CD14-positive monocyte (primary cell): ENCODE results near the gene CLEC2D. TPM values are rescaled to one million over a fixed set of nuclear protein-coding genes. Genes with fewer than 3 reads are reported as not detected.

Experiments used
- DNase-seq, 3 donors: peaks; one replicate each; pipeline ENCODE4 v3.0.0-alpha.2; 2011 to 2022
- H2AFZ ChIP-seq: 2 replicates; pipeline ENCODE4 v1.6.0; 2012; ENCODE audit warnings: mild to moderate bottlenecking, low read depth, low read length, inconsistent platforms; ENCODE audit not compliant: insufficient read depth, poor library complexity, severe bottlenecking
- H3K27ac ChIP-seq, 2 donors: 1 replicate in 1 of 2; 2 replicates in 1 of 2; pipeline ENCODE4 v1.5.1; 2012 to 2013; ENCODE audit warnings: low read length in 2 of 2, control low read depth in 1 of 2, inconsistent platforms in 1 of 2, low read depth in 1 of 2, mild to moderate bottlenecking in 1 of 2
- H3K27me3 ChIP-seq, 2 donors: one replicate each; pipeline versions ENCODE4 v1.6.0 to v1.6.1; 2011 to 2013; ENCODE audit warnings: low read length in 2 of 2; ENCODE audit not compliant: control insufficient read depth in 2 of 2, insufficient read depth in 2 of 2
- H3K36me3 ChIP-seq, 2 donors: replicated peaks in 1 of 2; 1 replicate in 1 of 2; 2 replicates in 1 of 2; pipeline versions ENCODE4 v1.5.1 to v1.6.1; 2012 to 2013; ENCODE audit warnings: low read length in 2 of 2, control low read depth in 1 of 2, inconsistent platforms in 1 of 2, mild to moderate bottlenecking in 1 of 2; ENCODE audit not compliant: insufficient read depth in 2 of 2, control insufficient read depth in 1 of 2
- H3K4me1 ChIP-seq, 2 donors: 1 replicate in 1 of 2; 2 replicates in 1 of 2; pipeline versions ENCODE4 v1.5.1 to v1.6.1; 2012 to 2013; ENCODE audit warnings: low read length in 2 of 2, control low read depth in 1 of 2, inconsistent platforms in 1 of 2, mild to moderate bottlenecking in 1 of 2, moderate library complexity in 1 of 2; ENCODE audit not compliant: insufficient read depth in 2 of 2, control insufficient read depth in 1 of 2
- H3K4me2 ChIP-seq: replicated peaks from 2 replicates; pipeline ENCODE3; 2012; ENCODE audit warnings: low read length, moderate library complexity, mild to moderate bottlenecking; ENCODE audit not compliant: poor library complexity, severe bottlenecking; ENCODE audit errors: extremely low read depth
- H3K4me3 ChIP-seq, 3 experiments: fragments of 200-600 bp in 1 of 3; sonication (generic) in 1 of 3; replicated peaks in 1 of 3; 1 replicate in 2 of 3; 2 replicates in 1 of 3; pipeline ENCODE4 v1.5.1; 2011 to 2013; ENCODE audit warnings: low read length in 3 of 3, mild to moderate bottlenecking in 3 of 3, control low read depth in 2 of 3, low read depth in 2 of 3, inconsistent platforms in 1 of 3, moderate library complexity in 1 of 3
- H3K79me2 ChIP-seq: 2 replicates; pipeline ENCODE4 v1.6.0; 2012; ENCODE audit warnings: mild to moderate bottlenecking, control low read depth, inconsistent platforms, low read length, moderate library complexity; ENCODE audit not compliant: insufficient read depth
- H3K9ac ChIP-seq: 2 replicates; pipeline ENCODE4 v1.6.0; 2017; ENCODE audit warnings: low read length, mild to moderate bottlenecking; ENCODE audit not compliant: insufficient read depth, poor library complexity, severe bottlenecking
- H3K9me3 ChIP-seq, 2 donors: replicated peaks in 1 of 2; 1 replicate in 1 of 2; 2 replicates in 1 of 2; pipeline versions ENCODE4 v1.5.1 to v1.6.1; 2012 to 2013; ENCODE audit warnings: low read length in 2 of 2, control low read depth in 1 of 2; ENCODE audit not compliant: control insufficient read depth in 1 of 2, insufficient read depth in 1 of 2
- H4K20me1 ChIP-seq: 2 replicates; pipeline ENCODE4 v1.6.0; 2012; ENCODE audit warnings: mild to moderate bottlenecking, low read length, control low read depth, moderate library complexity; ENCODE audit not compliant: insufficient read depth
- H3K27ac Mint-ChIP-seq, 7 donors: one replicate each; pipeline ENCODE4 v1.8.0; 2020; ENCODE audit warnings: mild to moderate bottlenecking in 7 of 7, mixed read lengths in 7 of 7, moderate library complexity in 6 of 7, inconsistent platforms in 2 of 7
- H3K27me3 Mint-ChIP-seq, 3 donors: one replicate each; pipeline ENCODE4 v1.8.0; 2021 to 2022; ENCODE audit warnings: low read depth in 3 of 3, mild to moderate bottlenecking in 3 of 3, mixed read lengths in 3 of 3, moderate library complexity in 3 of 3, inconsistent platforms in 1 of 3
- H3K36me3 Mint-ChIP-seq, 2 donors: one replicate each; pipeline ENCODE4 v1.8.0; 2020; ENCODE audit warnings: mixed read lengths in 2 of 2, inconsistent platforms in 1 of 2, mild to moderate bottlenecking in 1 of 2
- H3K4me1 Mint-ChIP-seq: one replicate; pipeline ENCODE4 v1.8.0; 2020; ENCODE audit warnings: mild to moderate bottlenecking, mixed read lengths
- H3K4me3 Mint-ChIP-seq, 2 donors: one replicate each; pipeline ENCODE4 v1.8.0; 2020; ENCODE audit warnings: mild to moderate bottlenecking in 2 of 2, mixed read lengths in 2 of 2, moderate library complexity in 1 of 2
- H3K9me3 Mint-ChIP-seq, 7 donors: one replicate each; pipeline ENCODE4 v1.8.0; 2020 to 2022; ENCODE audit warnings: mixed read lengths in 7 of 7, mild to moderate bottlenecking in 6 of 7, moderate library complexity in 6 of 7, inconsistent platforms in 2 of 7
- CTCF ChIP-seq: fragments of 200-600 bp; IDR thresholded peaks from one replicate; pipeline ENCODE4 v1.8.0; 2022; ENCODE audit warnings: antibody characterized with exemption, mild to moderate bottlenecking
- WGBS: methylation state at CpG from one replicate; pipeline ENCODE4 v1.1.5; 2013; ENCODE audit warnings: missing lambda C conversion rate; ENCODE audit not compliant: insufficient coverage; 5-methylcytosine and 5-hydroxymethylcytosine counted together
- intact Hi-C, 2 donors: fragments of 100-400 bp; cut with micrococcal nuclease; formaldehyde crosslinking; loops; one replicate each; pipeline versions ENCODE4 v1.15.0 to v1.15.1; 2023
- polyA plus RNA-seq, 3 donors: library from polyadenylated mRNA; depleted of rRNA in 1 of 3; unstranded in 2 of 3; stranded (reverse) in 1 of 3; fragments of 300-500 nt in 2 of 3; fragments of >200 nt in 1 of 3; fragmentation: Illumina TruSeq in 2 of 3; gene quantifications; 1 replicate in 2 of 3; 2 replicates in 1 of 3; pipeline ENCODE4 v1.2.3, GENCODE V29; 2012 to 2021

Gene CLEC2D
- polyA plus RNA-seq, 3 donors: 2.5 to 26.9 (median 3.9) TPM

GRCh38 chr12:9732921-9733461 is 63.5 kb downstream of the CLEC2D start, which contains the start of gene CLECL1:
TSS of gene CLECL1 (minus strand) at chr12:9733097.
- H3K4me1 ChIP-seq: peaks cover 57 to 76% of the 10 kb centered on the region in 2 donors
- peaks cover 59% of the 10 kb centered on the region for H3K4me1 Mint-ChIP-seq
- no CpG with 5 or more reads among the region's 8 CpGs for WGBS

GRCh38 chr12:9735601-9736000 is 66.1 kb downstream of the CLEC2D start:
- H3K4me3 ChIP-seq: no peak overlapping the region
- peak overlapping the region; percentile 35 for H3K4me2 ChIP-seq
- no peaks in the 10 kb centered on the region for H3K9me3 ChIP-seq
- no peaks in the 10 kb centered on the region for H3K27me3 ChIP-seq
- H3K9me3 Mint-ChIP-seq: peaks cover 0 to 2% (median 0%) of the 10 kb centered on the region in 7 donors
- H2AFZ ChIP-seq: no peak overlapping the region
- peaks cover 0 to 3% of the 10 kb centered on the region in 2 donors for H3K36me3 Mint-ChIP-seq
- no peak overlapping the region for H3K4me3 Mint-ChIP-seq
- no peaks in the 10 kb centered on the region for H3K36me3 ChIP-seq
- no peak for TF ChIP-seq CTCF
- peak overlapping the region in 3 of 7 donors; percentile 27 to 88 (median 68) for H3K27ac Mint-ChIP-seq
- peaks cover 75% of the 10 kb centered on the region for H3K4me1 Mint-ChIP-seq
- peak in 1 of 3 donors; percentile 43 for DNase-seq
- H3K79me2 ChIP-seq: peaks cover 13% of the 10 kb centered on the region
- intact Hi-C loops: no loop called here
- H3K4me1 ChIP-seq: peaks cover 67 to 83% of the 10 kb centered on the region in 2 donors
- H3K27me3 Mint-ChIP-seq: no peaks in the 10 kb centered on the region
- whole genome bisulfite sequencing: no CpG with 5 or more reads among the region's 3 CpGs
- H4K20me1 ChIP-seq: no peaks in the 10 kb centered on the region
- peak overlapping the region in 1 of 2 donors; percentile 43 for H3K27ac ChIP-seq
- H3K9ac ChIP-seq: no peak overlapping the region

More at GRCh38 chr12:9732921-9733461, 63.5 kb downstream of the CLEC2D start, which contains the start of gene CLECL1:
- H3K9ac ChIP-seq: peak within 1 kb of the TSS; percentile 49
- intact Hi-C loops: no loop called here
- DNase-seq: peak; percentile 20 to 46 (median 44)
- H3K27ac ChIP-seq: peak within 1 kb of the TSS; percentile 47 to 80
- Mint-ChIP-seq H3K27me3 (no peaks in the 10 kb centered on the region), H3K27ac (peak within 1 kb of the TSS; percentile 84 to 94 (median 92)), H3K36me3 (no peaks in the 10 kb centered on the region), H3K9me3 (no peaks in the 10 kb centered on the region), H3K4me3 (peak within 1 kb of the TSS; percentile 63 to 88)
- no peaks in the 10 kb centered on the region for H3K9me3 ChIP-seq
- no peaks in the 10 kb centered on the region for H4K20me1 ChIP-seq
- peak within 1 kb of the TSS; percentile 22 to 83 (median 72) for H3K4me3 ChIP-seq
- H3K36me3 ChIP-seq: no peaks in the 10 kb centered on the region
- H2AFZ ChIP-seq: peak within 1 kb of the TSS; percentile 62
- H3K79me2 ChIP-seq: peaks cover 38% of the 10 kb centered on the region
- peak within 1 kb of the TSS; percentile 68 for H3K4me2 ChIP-seq
- TF ChIP-seq CTCF: no peak
- no peaks in the 10 kb centered on the region for H3K27me3 ChIP-seq
